ENCODE results near the gene HRAS. TPM values are rescaled to one million over a fixed set of nuclear protein-coding genes. Genes with fewer than 3 reads are reported as not detected.
A peak's percentile ranks its signal among the peaks of the same experiment; 100 is the strongest.

The HRAS gene
- total and polyA plus RNA-seq, 7 donors = 43.6 to 76.2 (median 56.3) TPM

DNA sequence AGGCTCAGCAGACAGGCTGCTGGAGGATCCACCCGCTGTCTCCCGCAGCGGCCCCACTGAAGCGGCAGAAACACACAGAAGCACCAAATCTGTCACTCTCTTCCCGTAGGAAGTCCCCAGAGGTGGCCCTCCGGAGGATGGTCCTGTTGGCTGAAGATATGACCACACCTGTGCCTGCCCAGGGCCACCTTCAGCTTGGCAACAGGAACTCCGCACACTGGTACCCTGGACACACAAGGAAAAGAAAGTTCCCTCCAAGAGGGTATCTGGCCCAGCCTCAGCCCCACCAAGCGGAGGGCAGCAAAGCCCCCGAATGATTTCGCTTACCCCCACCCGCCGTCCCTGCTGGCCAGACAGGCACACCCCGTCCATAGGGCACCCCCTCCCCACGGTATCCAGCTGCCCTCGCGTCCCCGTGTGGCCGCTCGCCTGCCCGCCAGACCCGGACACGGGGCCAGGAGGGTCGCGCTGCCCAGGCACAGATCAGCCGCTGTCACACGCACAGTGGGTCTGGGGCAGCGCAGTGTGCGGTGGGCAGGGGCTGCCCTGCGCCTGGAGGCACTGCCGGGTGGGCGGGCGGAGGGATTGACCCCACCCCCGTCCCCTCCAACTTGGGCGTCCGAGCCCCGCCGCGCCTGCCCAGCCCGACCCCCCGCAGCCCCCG, 32.4 kb upstream of the HRAS start:
- no peak for DNase-seq
- H3K27me3 ChIP-seq (ENCODE audit: insufficient read depth in 3 of 3, low read length in 2 of 3) = no peaks in the 10 kb centered on the region
- H3K9me3 ChIP-seq = no peaks in the 10 kb centered on the region
- TF ChIP-seq, protein P1, sequence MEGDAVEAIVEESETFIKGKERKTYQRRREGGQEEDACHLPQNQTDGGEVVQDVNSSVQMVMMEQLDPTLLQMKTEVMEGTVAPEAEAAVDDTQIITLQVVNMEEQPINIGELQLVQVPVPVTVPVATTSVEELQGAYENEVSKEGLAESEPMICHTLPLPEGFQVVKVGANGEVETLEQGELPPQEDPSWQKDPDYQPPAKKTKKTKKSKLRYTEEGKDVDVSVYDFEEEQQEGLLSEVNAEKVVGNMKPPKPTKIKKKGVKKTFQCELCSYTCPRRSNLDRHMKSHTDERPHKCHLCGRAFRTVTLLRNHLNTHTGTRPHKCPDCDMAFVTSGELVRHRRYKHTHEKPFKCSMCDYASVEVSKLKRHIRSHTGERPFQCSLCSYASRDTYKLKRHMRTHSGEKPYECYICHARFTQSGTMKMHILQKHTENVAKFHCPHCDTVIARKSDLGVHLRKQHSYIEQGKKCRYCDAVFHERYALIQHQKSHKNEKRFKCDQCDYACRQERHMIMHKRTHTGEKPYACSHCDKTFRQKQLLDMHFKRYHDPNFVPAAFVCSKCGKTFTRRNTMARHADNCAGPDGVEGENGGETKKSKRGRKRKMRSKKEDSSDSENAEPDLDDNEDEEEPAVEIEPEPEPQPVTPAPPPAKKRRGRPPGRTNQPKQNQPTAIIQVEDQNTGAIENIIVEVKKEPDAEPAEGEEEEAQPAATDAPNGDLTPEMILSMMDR (IDR thresholded peaks at IDR 0.05) = no peak
- no peaks in the 10 kb centered on the region for H3K36me3 ChIP-seq (ENCODE audit: insufficient read depth in 1 of 2, low read depth in 1 of 2)
- WGBS, 3 donors = 23 to 33% (median 24%) methylated on average over 31 to 41 of the region's 41 CpGs
- H3K27ac ChIP-seq = peak overlapping the region; percentile 88
- H3K4me3 ChIP-seq = peak overlapping the region; percentile 75
- intact Hi-C loops (cut with DNase I) = no loop called here
- ATAC-seq = peak in 3 of 4 donors; percentile 6 to 12 (median 9)
- peaks cover 7% of the 10 kb centered on the region for H3K4me1 ChIP-seq

DNA sequence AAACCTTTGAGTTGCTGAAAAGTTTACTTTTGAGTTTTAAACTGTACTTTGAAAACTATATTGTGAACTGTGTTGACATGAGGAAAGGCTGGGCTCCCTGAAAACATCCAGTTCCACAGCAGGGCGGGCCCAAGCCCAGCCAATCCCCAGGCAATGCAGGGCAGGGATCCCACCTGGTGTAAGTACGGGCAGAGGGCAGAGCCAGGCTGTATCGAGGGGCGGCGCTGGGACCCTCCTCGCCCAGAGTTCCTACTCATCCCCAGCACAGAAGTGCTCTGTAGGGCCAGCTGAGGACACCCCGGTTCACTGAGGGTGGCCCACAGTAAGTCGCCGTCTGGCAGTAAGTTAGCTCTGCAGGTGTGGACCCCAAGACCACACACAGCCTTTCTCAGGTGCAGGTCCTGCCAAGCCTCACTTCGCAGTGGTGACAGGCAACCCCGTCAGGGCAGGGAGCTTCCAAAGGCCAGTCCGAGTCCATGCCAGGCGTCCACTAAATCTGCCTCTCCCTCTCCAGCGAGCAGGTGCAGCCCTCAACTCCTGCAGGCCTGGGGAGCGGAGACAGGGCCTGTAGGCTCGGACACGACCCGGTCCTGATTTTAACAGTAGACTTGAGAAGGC, 31.7 kb upstream of the HRAS start:
- TF ChIP-seq, protein P1 (IDR thresholded peaks at IDR 0.05) = no peak
- Histone ChIP-seq H3K9me3 (no peaks in the 10 kb centered on the region), H3K36me3 (ENCODE audit: insufficient read depth in 1 of 2, low read depth in 1 of 2) (no peaks in the 10 kb centered on the region), H3K27me3 (ENCODE audit: insufficient read depth in 3 of 3, low read length in 2 of 3) (no peaks in the 10 kb centered on the region), H3K27ac (peak overlapping the region; percentile 88), H3K4me1 (peaks cover 7% of the 10 kb centered on the region), H3K4me3 (peak overlapping the region; percentile 75)
- intact Hi-C loops (cut with DNase I) = no loop called here
- ATAC-seq = no peak
- 76 to 88% (median 85%) methylated on average over 18 of the region's 18 CpGs for WGBS, 3 donors
- peak in 1 of 2 donors; percentile 49 for DNase-seq

DNA sequence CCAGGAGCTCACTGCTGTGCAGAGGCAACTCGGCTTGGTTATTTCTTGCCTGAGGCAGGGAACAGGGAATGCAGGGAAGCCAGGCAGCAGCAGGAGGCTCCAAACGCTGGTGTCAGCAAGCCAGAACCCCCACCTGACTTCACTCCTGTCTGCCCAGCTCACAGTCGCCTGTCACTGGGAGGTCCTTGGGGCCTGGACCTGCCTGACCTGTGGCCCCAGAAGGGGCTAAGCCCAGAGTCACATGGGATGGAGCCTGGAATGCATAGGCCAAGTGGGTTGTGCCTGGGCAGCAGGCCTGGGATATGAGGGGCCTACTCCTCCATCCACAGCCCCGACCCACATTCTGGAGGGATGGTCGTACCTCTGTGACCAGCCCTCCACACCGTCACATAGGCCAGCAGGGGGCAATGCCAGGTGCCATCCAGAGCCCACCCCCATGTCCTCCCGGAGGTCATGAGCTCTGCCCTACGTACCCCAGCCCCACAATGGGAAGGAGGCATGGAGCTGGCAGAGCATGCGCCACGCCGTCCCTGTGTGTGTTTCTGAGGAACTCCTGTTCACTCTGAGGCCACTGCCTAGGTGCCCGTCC, 30.6 kb upstream of the HRAS start:
- no peaks in the 10 kb centered on the region for H3K36me3 ChIP-seq (ENCODE audit: insufficient read depth in 1 of 2, low read depth in 1 of 2)
- no peak for DNase-seq
- TF ChIP-seq, protein P1 (IDR thresholded peaks at IDR 0.05) = no peak
- no peak for ATAC-seq
- WGBS, 3 donors = 82 to 86% (median 85%) methylated on average over 12 of the region's 12 CpGs
- no peaks in the 10 kb centered on the region for H3K27me3 ChIP-seq (ENCODE audit: insufficient read depth in 3 of 3, low read length in 2 of 3)
- peaks cover 12% of the 10 kb centered on the region for H3K4me1 ChIP-seq
- no peak overlapping the region for H3K27ac ChIP-seq
- H3K9me3 ChIP-seq = no peaks in the 10 kb centered on the region
- intact Hi-C loops (cut with DNase I) = loop anchor here in 1 of 2 donors (1.0 kb wide), 1 partner anchor 14 kb away; no protein-coding TSS in a partner anchor
- no peak overlapping the region for H3K4me3 ChIP-seq

DNA sequence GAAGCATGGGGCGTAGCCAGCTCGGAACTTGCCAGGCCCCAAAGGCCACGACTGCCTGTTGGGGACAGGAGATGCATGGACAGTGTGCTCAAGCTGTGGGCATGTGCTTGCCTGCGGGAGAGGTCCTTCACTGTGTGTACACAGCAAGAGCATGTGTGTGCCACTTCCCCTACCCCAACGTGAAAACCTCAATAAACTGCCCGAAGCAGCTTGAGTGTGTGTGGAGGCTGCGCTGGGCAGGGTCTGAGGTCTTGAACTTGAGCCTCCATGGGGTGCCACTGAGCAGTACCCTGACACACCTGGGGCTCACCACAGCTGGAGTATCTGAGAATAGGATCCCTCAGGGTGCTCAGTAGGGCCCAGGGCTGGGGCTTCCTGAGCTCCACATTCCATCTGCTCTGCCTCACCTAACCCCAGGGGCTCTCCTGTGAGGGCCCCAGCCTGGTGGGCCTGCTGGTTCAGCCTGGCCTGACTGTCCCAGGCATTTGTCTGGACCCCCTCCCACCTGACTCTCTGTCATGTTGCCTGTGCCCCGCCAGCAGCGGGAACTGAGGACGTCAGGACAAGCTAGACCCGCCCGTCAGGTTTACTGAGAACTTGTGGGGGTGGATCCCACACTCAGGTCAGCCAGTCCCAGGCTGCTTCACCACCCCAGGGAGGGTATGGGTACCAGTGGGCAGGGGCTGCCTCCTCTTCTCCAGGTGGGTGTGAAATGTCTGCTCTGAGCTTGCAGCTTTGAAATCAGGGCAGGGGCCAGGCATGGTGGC, 28.6 kb upstream of the HRAS start:
- ATAC-seq (no peak), DNase-seq (peak in 1 of 2 donors; percentile 48)
- peaks cover 11% of the 10 kb centered on the region for H3K4me1 ChIP-seq
- TF ChIP-seq, protein P1 (IDR thresholded peaks at IDR 0.05) = no peak
- no peaks in the 10 kb centered on the region for H3K9me3 ChIP-seq
- H3K36me3 ChIP-seq (ENCODE audit: insufficient read depth in 1 of 2, low read depth in 1 of 2) = no peaks in the 10 kb centered on the region
- WGBS, 3 donors = 81 to 85% (median 85%) methylated on average over 12 of the region's 12 CpGs
- intact Hi-C loops (cut with DNase I) = no loop called here
- no peak overlapping the region for H3K4me3 ChIP-seq
- H3K27ac ChIP-seq = no peak overlapping the region
- no peaks in the 10 kb centered on the region for H3K27me3 ChIP-seq (ENCODE audit: insufficient read depth in 3 of 3, low read length in 2 of 3)
